Gastrocnemius medialis (tissue), 4 donors: ENCODE measurements around the gene TNS3.

Experiments
- CTCF ChIP-seq, 5 experiments: fragments of 450-650 bp in 3 of 5; fragments of 200-600 bp in 2 of 5; sonication (generic) in 2 of 5; IDR thresholded peaks in 4 of 5; conservative IDR thresholded peaks in 1 of 5; 1 replicate in 4 of 5; 2 replicates in 1 of 5; pipeline ENCODE4 v1.5.1; 2016 to 2019; ENCODE audit warnings: antibody characterized with exemption in 5 of 5, mild to moderate bottlenecking in 3 of 5, moderate library complexity in 3 of 5
- POLR2A ChIP-seq, 2 donors: fragments of 450-650 bp; IDR thresholded peaks; one replicate each; pipeline ENCODE4 v1.6.1; 2017; ENCODE audit warnings: antibody characterized with exemption in 2 of 2, mild to moderate bottlenecking in 2 of 2, moderate library complexity in 2 of 2

DNA sequence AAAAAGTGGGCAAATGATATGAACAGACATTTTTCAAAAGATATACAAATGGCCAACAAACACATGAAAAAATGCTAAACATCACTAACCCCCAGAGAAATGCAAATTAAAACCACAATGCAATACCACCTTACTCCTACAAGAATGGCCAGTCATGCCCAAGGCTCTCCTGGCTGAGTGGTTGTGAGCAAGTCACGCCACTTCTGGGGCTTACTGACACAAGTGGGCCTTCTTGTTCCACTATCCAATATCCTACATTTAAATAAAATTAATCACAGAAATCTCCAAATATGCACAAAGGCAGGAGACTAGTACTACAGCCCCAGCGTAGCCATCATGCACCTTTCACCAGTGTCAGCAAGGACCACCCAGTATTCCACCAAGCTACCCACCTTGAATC is 181.9 kb downstream of the TNS3 start:
- TF ChIP-seq CTCF (IDR thresholded peaks at IDR 0.05 in 4 of 5, conservative IDR thresholded peaks at IDR 0.05 in 1 of 5) (no peak), POLR2A (IDR thresholded peaks at IDR 0.05) (no peak)
